Activated CD8-positive, alpha-beta memory T cell treated with anti-CD3 and anti-CD28 coated beads for 4 hours (primary cell): ENCODE measurements around the gene HSD17B2.
"Not testable (repeated sequence)": the region's sequence is repeated elsewhere in the genome, so short reads cannot be mapped to it uniquely, and the experiment has no call there.

Experiments used
- DNase-seq, 2 donors: peaks; one replicate each; pipeline ENCODE4 v3.0.0-alpha.2; 2020; ENCODE audit warnings: low read depth in 2 of 2

The HSD17B2 gene

GRCh38 chr16:82134846-82135245 is 99.8 kb downstream of the HSD17B2 start:
- no peak for DNase-seq

GRCh38 chr16:82135844-82136243 is 100.8 kb downstream of the HSD17B2 start:
- DNase-seq: no peak

GRCh38 chr16:82136956-82137821 is 102.1 kb downstream of the HSD17B2 start:
- no peak for DNase-seq

- no peak for DNase-seq
Measured at GRCh38 chr16:82137822-82138167, 102.7 kb downstream of the HSD17B2 start.

GRCh38 chr16:82138478-82139285 is 103.6 kb downstream of the HSD17B2 start:
- DNase-seq: no peak

GRCh38 chr16:82139286-82139571 is 104.2 kb downstream of the HSD17B2 start:
- DNase-seq: not testable (repeated sequence)

GRCh38 chr16:82146556-82146955 is 111.5 kb downstream of the HSD17B2 start:
- DNase-seq: no peak

GRCh38 chr16:82146957-82147356 is 111.9 kb downstream of the HSD17B2 start:
- no peak for DNase-seq

GRCh38 chr16:82147546-82147945 is 112.5 kb downstream of the HSD17B2 start:
- DNase-seq: no peak
